Mammary epithelial cell (primary cell): ENCODE data around the gene NEGR1.

ENCODE experiments used
- EZH2 ChIP-seq: IDR thresholded peaks from 2 replicates; pipeline ENCODE4 v1.6.1; 2012; ENCODE audit warnings: low read length, inconsistent platforms, borderline replicate concordance
- TF ChIP-seq, protein P1 (sequence below), 2 donors: IDR thresholded peaks in 1 of 2; conservative IDR thresholded peaks in 1 of 2; 2 replicates each; pipeline ENCODE4 v1.5.1; 2011 to 2012; ENCODE audit warnings: inconsistent platforms in 2 of 2, low read length in 2 of 2, mild to moderate bottlenecking in 2 of 2, control low read depth in 1 of 2, low read depth in 1 of 2; ENCODE audit not compliant: insufficient read depth in 1 of 2; ENCODE audit errors: extremely low read depth in 1 of 2

GRCh38 chr1:72281144-72281543 is 1.2 kb downstream of the NEGR1 start:
- TF ChIP-seq, protein P1, sequence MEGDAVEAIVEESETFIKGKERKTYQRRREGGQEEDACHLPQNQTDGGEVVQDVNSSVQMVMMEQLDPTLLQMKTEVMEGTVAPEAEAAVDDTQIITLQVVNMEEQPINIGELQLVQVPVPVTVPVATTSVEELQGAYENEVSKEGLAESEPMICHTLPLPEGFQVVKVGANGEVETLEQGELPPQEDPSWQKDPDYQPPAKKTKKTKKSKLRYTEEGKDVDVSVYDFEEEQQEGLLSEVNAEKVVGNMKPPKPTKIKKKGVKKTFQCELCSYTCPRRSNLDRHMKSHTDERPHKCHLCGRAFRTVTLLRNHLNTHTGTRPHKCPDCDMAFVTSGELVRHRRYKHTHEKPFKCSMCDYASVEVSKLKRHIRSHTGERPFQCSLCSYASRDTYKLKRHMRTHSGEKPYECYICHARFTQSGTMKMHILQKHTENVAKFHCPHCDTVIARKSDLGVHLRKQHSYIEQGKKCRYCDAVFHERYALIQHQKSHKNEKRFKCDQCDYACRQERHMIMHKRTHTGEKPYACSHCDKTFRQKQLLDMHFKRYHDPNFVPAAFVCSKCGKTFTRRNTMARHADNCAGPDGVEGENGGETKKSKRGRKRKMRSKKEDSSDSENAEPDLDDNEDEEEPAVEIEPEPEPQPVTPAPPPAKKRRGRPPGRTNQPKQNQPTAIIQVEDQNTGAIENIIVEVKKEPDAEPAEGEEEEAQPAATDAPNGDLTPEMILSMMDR (conservative IDR thresholded peaks at IDR 0.05 in 1 of 2, IDR thresholded peaks at IDR 0.05 in 1 of 2; ENCODE audit: extremely low read depth in 1 of 2, insufficient read depth in 1 of 2, low read depth in 1 of 2, low read length in 2 of 2), result no peak
- no peak for TF ChIP-seq EZH2
